Lung (tissue), 12 donors: Measurements from ENCODE around the gene ZNF121. TPM values are rescaled to one million over a fixed set of nuclear protein-coding genes. Genes with fewer than 3 reads are reported as not detected.

Source experiments
- ATAC-seq: fragments of 200-7000 bp; cut with Tn5 transposase; one replicate; pipeline ENCODE4 v1.9.1; 2020; ENCODE audit warnings: moderate number of reproducible peaks; ENCODE audit not compliant: insufficient read depth, low FRiP score
- DNase-seq, 3 donors: peaks; one replicate each; pipeline ENCODE4 v3.0.0-alpha.2; 2013 to 2017
- H3K27ac ChIP-seq, 2 donors: one replicate each; pipeline ENCODE4 v1.5.1; 2013; ENCODE audit warnings: mild to moderate bottlenecking in 2 of 2, moderate library complexity in 2 of 2, control low read depth in 1 of 2, inconsistent platforms in 1 of 2, low read depth in 1 of 2, low read length in 1 of 2
- H3K27me3 ChIP-seq, 3 donors: one replicate each; pipeline ENCODE4 v1.5.1; 2013; ENCODE audit warnings: low read length in 2 of 3; ENCODE audit not compliant: control insufficient read depth in 3 of 3, insufficient read depth in 3 of 3
- H3K36me3 ChIP-seq, 4 donors: one replicate each; pipeline ENCODE4 v1.5.1; 2013; ENCODE audit warnings: low read length in 4 of 4, mild to moderate bottlenecking in 1 of 4, moderate library complexity in 1 of 4; ENCODE audit not compliant: control insufficient read depth in 4 of 4, insufficient read depth in 4 of 4
- H3K4me1 ChIP-seq, 5 donors: one replicate each; pipeline ENCODE4 v1.5.1; 2013; ENCODE audit warnings: low read length in 5 of 5, mild to moderate bottlenecking in 2 of 5, moderate library complexity in 1 of 5; ENCODE audit not compliant: control insufficient read depth in 5 of 5, insufficient read depth in 5 of 5
- H3K4me3 ChIP-seq: one replicate; pipeline ENCODE4 v1.5.1; 2013; ENCODE audit warnings: mild to moderate bottlenecking, control low read depth, moderate library complexity
- H3K9ac ChIP-seq, 2 donors: one replicate each; pipeline ENCODE4 v1.5.1; 2013; ENCODE audit warnings: low read length in 2 of 2, control low read depth in 1 of 2; ENCODE audit not compliant: insufficient read depth in 1 of 2
- H3K9me3 ChIP-seq, 4 donors: one replicate each; pipeline ENCODE4 v1.5.1; 2013; ENCODE audit warnings: low read length in 3 of 4, mild to moderate bottlenecking in 1 of 4, moderate library complexity in 1 of 4; ENCODE audit not compliant: control insufficient read depth in 4 of 4, insufficient read depth in 3 of 4
- WGBS, 2 donors: extraction: QIAGEN DNeasy Blood & Tissue Kit; methylation state at CpG; one replicate each; pipeline ENCODE4 v1.1.7; 2013; 5-methylcytosine and 5-hydroxymethylcytosine counted together
- polyA plus RNA-seq, 2 donors: library from polyadenylated mRNA; stranded (reverse); fragments of 200-250 nt; gene quantifications; one replicate each; pipeline ENCODE4 v1.2.1, GENCODE V29; 2013
- total RNA-seq, 2 donors: library from RNA; depleted of rRNA in 1 of 2; stranded (reverse); fragments of >200 nt in 1 of 2; gene quantifications; one replicate each; pipeline ENCODE4 v1.2.1, GENCODE V29; 2014 to 2021
- TF ChIP-seq, protein P1 (sequence below): IDR thresholded peaks from 2 replicates; pipeline ENCODE4 v1.5.1; 2012; ENCODE audit warnings: mild to moderate bottlenecking; ENCODE audit errors: control extremely low read depth, extremely low read depth
- donor health status: control.
- donor health status: control.
- donor health status: Bipolar disorder and iron deficiency.
- donor health status: healthy.
- donor health status: DM: yes; HTN: yes; CAD: no.

ZNF121 gene
- total and polyA plus RNA-seq, 4 donors = 4.7 to 49.3 (median 17.6) TPM

DNA sequence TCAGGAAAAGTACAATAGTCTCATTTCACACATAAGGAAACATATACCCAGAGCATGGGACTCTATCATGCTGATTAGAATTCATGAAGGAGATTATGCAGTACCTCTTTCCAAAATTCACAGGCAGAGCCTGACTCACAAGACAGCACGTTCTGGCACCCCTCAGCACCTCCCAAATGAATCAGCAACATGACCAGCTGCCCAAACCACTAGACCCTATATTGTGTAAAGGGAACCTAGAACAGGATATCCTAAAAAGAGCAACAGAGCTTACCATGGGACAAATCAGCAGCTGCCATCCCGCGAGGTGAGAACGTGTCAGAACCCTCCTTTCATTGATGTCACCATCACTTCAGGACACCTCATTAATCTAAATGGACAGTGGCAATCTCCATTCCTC lies 48.4 kb downstream of the ZNF121 start:
- no peak for ATAC-seq
- TF ChIP-seq, protein P1, sequence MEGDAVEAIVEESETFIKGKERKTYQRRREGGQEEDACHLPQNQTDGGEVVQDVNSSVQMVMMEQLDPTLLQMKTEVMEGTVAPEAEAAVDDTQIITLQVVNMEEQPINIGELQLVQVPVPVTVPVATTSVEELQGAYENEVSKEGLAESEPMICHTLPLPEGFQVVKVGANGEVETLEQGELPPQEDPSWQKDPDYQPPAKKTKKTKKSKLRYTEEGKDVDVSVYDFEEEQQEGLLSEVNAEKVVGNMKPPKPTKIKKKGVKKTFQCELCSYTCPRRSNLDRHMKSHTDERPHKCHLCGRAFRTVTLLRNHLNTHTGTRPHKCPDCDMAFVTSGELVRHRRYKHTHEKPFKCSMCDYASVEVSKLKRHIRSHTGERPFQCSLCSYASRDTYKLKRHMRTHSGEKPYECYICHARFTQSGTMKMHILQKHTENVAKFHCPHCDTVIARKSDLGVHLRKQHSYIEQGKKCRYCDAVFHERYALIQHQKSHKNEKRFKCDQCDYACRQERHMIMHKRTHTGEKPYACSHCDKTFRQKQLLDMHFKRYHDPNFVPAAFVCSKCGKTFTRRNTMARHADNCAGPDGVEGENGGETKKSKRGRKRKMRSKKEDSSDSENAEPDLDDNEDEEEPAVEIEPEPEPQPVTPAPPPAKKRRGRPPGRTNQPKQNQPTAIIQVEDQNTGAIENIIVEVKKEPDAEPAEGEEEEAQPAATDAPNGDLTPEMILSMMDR = no peak
- peaks cover 0 to 9% (median 0%) of the 10 kb centered on the region in 5 donors for H3K4me1 ChIP-seq
- DNase-seq = no peak
- peaks cover 17 to 47% (median 35%) of the 10 kb centered on the region in 4 donors for H3K9me3 ChIP-seq
- no peak overlapping the region for H3K27ac ChIP-seq
- no peaks in the 10 kb centered on the region for H3K27me3 ChIP-seq
- peaks cover 43 to 56% (median 52%) of the 10 kb centered on the region in 4 donors for H3K36me3 ChIP-seq
- H3K9ac ChIP-seq = no peak overlapping the region
- no peak overlapping the region for H3K4me3 ChIP-seq
- WGBS, 2 donors = 94 to 99% methylated on average over 4 of the region's 4 CpGs

DNA sequence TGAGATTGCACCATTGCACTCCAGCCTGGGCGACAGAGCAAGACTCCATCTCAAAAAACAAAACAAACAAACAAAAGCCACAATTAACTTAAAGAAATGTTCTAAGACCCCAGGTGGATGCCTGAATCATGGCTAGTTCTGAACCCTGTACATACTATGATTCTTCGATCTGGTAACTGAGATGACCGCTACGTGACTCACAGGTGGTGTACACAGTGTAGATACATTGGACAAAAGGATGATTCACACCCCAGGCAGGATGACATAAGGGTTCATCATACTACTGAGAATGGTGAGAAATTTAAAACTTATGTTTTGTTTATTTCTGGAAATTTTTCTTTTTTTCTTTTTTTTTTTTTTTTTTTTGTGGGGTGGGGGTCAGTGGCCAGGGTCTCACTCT lies 52.4 kb downstream of the ZNF121 start:
- H3K27ac ChIP-seq = no peak overlapping the region
- DNase-seq (no peak), ATAC-seq (no peak)
- H3K4me3 ChIP-seq = no peak overlapping the region
- H3K4me1 ChIP-seq = peaks cover 0 to 2% (median 0%) of the 10 kb centered on the region in 5 donors
- H3K9ac ChIP-seq = no peak overlapping the region
- peaks cover 0 to 2% (median 0%) of the 10 kb centered on the region in 3 donors for H3K27me3 ChIP-seq
- TF ChIP-seq, protein P1 = no peak
- 99% methylated on average over 4 of the region's 4 CpGs for WGBS, 2 donors
- H3K9me3 ChIP-seq = peaks cover 56 to 74% (median 62%) of the 10 kb centered on the region in 4 donors
- peaks cover 65 to 94% (median 90%) of the 10 kb centered on the region in 4 donors for H3K36me3 ChIP-seq

DNA sequence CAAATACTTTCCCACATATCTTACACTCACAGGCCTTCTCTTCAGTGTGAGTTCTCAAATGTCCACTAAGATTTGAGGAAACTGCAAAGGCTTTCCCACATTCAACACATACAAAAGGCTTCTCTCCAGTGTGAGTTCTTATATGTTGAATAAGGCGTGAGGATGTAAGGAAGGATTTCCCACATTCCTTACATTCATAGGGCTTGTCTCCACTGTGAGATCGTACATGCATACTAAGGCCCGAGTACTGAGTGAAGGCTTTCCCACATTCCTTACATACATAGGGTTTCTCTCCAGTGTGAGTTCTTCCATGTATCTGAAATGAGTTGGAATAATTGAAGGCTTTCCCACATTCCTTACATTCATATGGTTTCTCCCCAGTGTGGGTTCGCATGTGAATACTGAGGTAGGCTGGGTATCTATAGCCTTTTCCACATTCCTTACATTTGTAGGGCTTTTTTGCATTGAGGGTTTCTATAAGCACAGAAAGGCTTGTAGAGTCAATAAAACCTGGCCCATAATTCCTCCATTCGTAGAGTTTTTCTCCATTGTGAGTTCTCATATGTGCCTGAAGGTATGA lies 55.5 kb downstream of the ZNF121 start:
- no peak overlapping the region for H3K9ac ChIP-seq
- peaks cover 50 to 75% (median 65%) of the 10 kb centered on the region in 4 donors for H3K9me3 ChIP-seq
- H3K4me1 ChIP-seq = no peaks in the 10 kb centered on the region
- no peak overlapping the region for H3K4me3 ChIP-seq
- no peak for ATAC-seq
- no peak for DNase-seq
- H3K36me3 ChIP-seq = peaks cover 44 to 88% (median 79%) of the 10 kb centered on the region in 4 donors
- 97% methylated on average over 5 of the region's 5 CpGs for WGBS, 2 donors
- TF ChIP-seq, protein P1 = no peak
- H3K27ac ChIP-seq = no peak overlapping the region
- H3K27me3 ChIP-seq = peaks cover 0 to 2% (median 0%) of the 10 kb centered on the region in 3 donors
